ENCODE data around the gene CHPT1. TPM values are rescaled to one million over a fixed set of nuclear protein-coding genes. Genes with fewer than 3 reads are reported as not detected.
"Not testable (repeated sequence)": the region's sequence is repeated elsewhere in the genome, so short reads cannot be mapped to it uniquely, and the experiment has no call there.

CHPT1 gene
- 50.9 TPM for polyA plus RNA-seq

DNA sequence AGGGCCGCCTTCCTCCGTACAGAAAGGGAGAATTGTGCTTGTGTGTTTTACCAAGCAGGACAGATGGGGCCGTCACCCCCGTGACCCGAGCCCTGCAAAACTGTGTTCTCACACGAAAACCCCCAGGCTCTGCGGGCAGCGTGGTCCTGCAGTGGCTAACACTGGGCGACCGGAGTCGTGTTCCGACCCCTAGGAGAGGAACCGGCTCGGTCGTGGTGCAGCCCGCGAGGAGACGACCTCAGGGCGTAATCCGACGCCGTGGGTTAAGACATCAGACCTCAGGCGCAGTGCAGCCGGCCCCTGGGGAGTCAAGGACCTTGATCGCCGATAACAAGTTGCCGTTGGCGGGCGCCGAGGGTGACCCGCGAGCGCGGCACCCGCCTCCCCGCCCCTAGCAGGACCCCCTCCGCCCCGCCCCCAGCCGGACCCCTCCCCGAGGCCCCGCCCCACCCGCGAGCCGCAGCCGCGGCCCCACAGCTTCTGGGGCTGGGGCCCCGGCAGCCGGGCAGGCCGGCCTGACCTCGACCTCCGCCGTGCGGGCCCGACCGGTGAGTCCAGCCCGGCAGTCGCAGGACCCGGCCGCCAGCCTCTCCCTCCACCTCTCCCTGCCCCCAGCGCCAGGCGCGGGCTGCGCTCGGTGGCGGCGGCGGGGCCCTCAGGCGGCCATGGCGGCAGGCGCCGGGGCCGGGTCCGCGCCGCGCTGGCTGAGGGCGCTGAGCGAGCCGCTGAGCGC lies at the start of gene CHPT1:
Gene CHPT1, plus strand, starts transcription at position 444 of the 733 bp plus-strand sequence. Its CDS starts 222 bp downstream, at position 666.
- no peaks in the 10 kb centered on the region for H3K9me3 Mint-ChIP-seq
- peaks cover 2% of the 10 kb centered on the region for H3K36me3 Mint-ChIP-seq
- H3K4me3 Mint-ChIP-seq, result peak within 1 kb of the TSS; percentile 96 to 100 (median 98)
- H3K27me3 Mint-ChIP-seq, result no peaks in the 10 kb centered on the region
- H3K4me1 Mint-ChIP-seq, result peaks cover 43 to 49% (median 45%) of the 10 kb centered on the region in 3 donors
- H3K27ac Mint-ChIP-seq, result peak within 1 kb of the TSS; percentile 97 to 99 (median 99)

DNA sequence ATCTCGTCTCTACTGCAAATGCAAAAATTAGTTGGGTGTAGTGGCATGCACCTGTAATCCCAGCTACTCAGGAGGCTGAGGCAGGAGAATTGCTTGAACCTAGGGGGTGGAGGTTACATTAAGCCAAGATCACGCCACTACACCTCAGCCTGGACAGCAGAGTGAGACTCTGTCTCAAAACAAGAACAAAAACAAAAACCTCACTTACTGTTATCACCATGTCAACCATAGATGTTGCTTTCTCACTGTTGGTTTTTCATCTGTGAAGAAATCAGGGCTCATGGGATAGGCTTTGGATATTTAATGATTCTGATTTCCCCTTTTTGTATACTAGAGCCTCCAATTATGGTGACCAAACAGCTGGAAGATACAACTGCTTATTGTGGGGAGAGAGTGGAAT lies 49.7 kb upstream of the CHPT1 start:
- H3K36me3 Mint-ChIP-seq, result peaks cover 2% of the 10 kb centered on the region
- H3K4me1 Mint-ChIP-seq, result peaks cover 0 to 5% (median 4%) of the 10 kb centered on the region in 3 donors
- no peaks in the 10 kb centered on the region for H3K9me3 Mint-ChIP-seq
- peak overlapping the region in 1 of 4 donors; percentile 6 for H3K4me3 Mint-ChIP-seq
- no peak overlapping the region for H3K27ac Mint-ChIP-seq
- H3K27me3 Mint-ChIP-seq, result peaks cover 2% of the 10 kb centered on the region

DNA sequence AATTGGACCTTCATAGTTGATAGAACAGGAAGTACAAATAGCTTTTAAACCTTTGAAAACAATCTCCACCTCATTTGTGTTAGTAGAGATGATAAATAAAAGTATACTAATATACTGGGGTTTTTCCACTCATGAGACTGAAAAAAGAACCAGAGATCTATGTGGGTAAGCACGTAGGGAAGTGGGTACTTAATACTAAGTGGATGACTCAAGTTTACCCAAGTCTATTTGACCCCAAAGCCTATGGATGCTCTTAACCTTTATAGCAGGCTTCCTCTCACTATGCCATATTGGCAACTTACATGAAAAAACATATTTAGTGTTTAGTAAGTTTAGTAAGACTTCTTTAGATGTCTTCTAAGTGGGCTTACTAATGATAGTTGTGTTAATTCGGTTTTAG lies 49.2 kb upstream of the CHPT1 start:
- H3K4me1 Mint-ChIP-seq, result peaks cover 0 to 5% (median 4%) of the 10 kb centered on the region in 3 donors
- no peaks in the 10 kb centered on the region for H3K9me3 Mint-ChIP-seq
- H3K27ac Mint-ChIP-seq, result no peak overlapping the region
- H3K4me3 Mint-ChIP-seq, result peak overlapping the region in 1 of 4 donors; percentile 6
- H3K27me3 Mint-ChIP-seq, result peaks cover 4% of the 10 kb centered on the region
- peaks cover 2% of the 10 kb centered on the region for H3K36me3 Mint-ChIP-seq

DNA sequence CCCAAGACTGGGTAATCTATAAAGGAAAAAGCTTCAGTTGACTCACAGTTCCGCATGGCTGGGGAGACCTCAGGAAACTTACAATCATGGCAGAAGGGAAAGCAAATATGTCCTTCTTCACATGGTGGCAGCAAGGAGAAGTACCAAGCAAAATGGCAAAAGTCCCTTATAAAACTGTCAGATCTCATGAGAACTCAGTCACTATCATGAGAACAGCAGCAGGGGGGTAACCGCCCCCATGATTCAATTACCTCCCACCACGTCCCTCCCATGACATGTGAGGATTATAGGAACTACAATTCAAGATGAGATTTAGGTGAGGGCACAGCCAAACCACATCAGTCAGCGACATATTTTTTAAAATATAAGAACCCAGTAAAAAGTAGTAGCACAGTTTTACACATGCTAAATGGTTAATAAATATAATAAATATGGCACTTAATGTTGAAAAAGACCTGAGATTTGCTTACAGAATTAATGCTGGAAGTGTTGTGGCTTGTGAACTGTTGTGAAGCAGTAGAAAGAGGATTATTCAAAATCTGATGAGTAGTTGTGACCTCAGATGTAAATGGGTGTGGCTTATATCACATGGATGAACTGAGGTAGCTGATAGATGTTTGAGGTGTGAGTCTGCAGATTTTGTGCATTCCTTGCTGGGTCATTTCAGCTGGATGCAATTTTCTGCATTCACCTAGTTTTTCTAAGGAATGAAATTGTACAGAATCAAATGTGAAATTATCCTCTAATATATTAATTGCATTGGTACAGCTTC lies 46.9 kb upstream of the CHPT1 start:
- peaks cover 4% of the 10 kb centered on the region for H3K27me3 Mint-ChIP-seq
- no peak overlapping the region for H3K27ac Mint-ChIP-seq
- H3K9me3 Mint-ChIP-seq, result no peaks in the 10 kb centered on the region
- no peak overlapping the region for H3K4me3 Mint-ChIP-seq
- peaks cover 2 to 17% (median 12%) of the 10 kb centered on the region in 3 donors for H3K4me1 Mint-ChIP-seq
- H3K36me3 Mint-ChIP-seq, result no peaks in the 10 kb centered on the region

DNA sequence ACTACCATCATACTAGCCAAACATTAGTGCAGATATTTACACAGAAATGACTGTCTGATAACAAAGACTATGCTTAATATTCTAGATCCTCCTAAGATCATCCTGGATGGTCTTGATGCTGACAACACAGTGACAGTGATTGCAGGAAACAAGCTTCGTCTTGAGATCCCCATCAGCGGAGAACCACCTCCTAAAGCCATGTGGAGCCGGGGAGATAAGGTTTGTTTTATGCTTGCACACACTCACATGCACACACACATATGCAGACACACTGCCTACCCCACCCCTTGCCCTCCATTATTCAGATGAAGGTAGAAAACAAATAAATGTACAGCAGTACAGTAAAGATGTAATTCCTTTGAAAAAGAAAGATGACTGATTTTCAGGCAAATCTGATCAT lies 44.4 kb upstream of the CHPT1 start:
- Mint-ChIP-seq H3K9me3 (no peaks in the 10 kb centered on the region), H3K4me1 (peaks cover 2 to 18% (median 11%) of the 10 kb centered on the region in 3 donors), H3K27ac (no peak overlapping the region), H3K36me3 (no peaks in the 10 kb centered on the region), H3K4me3 (no peak overlapping the region), H3K27me3 (peaks cover 4% of the 10 kb centered on the region)

DNA sequence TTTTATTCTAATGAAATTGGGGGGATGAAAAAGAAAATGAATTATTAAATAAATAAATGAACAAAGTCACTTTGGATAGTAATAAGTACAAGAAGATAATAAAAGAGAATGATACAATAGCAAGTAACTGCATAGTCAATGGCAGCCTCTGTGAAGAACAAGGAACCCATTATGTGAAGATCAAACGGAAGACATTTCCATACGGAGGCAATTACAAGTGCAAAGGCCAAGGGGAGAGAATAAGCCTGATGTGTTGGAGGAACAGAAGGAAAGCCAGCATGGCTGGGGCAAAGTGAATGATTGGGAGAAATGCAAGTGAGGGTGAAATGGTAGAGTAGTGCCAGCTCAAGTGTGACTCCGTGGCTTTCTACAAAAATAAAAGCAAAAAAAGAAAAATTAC lies 43.9 kb upstream of the CHPT1 start:
- Mint-ChIP-seq H3K27me3 (peaks cover 4% of the 10 kb centered on the region), H3K4me1 (peaks cover 2 to 18% (median 11%) of the 10 kb centered on the region in 3 donors), H3K4me3 (peak overlapping the region in 1 of 4 donors; percentile 88), H3K36me3 (no peaks in the 10 kb centered on the region), H3K9me3 (no peaks in the 10 kb centered on the region), H3K27ac (no peak overlapping the region)

DNA sequence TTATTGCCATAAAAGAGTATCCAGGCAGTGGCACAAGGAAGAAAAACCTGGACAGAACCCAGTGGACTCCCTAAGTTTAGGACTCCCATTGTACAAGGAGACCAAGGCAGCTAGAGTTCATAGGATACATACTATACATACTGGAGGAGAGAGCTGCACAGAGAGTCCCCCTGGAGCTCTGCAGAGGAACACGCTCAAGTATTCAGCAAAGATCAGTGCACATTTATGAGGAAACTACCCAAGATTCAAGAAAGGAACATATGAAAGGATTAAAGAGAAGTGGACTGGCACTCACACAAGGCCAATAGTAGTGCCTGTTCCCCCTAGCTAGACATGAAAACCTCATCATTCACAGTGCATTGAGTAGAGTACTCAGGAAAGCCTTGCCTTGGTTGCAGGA lies 43.0 kb upstream of the CHPT1 start:
- Mint-ChIP-seq H3K36me3 (no peaks in the 10 kb centered on the region), H3K27me3 (peaks cover 4% of the 10 kb centered on the region), H3K4me1 (peaks cover 2 to 18% (median 11%) of the 10 kb centered on the region in 3 donors), H3K4me3 (peak overlapping the region in 1 of 4 donors; percentile 56), H3K27ac (no peak overlapping the region), H3K9me3 (no peaks in the 10 kb centered on the region)

DNA sequence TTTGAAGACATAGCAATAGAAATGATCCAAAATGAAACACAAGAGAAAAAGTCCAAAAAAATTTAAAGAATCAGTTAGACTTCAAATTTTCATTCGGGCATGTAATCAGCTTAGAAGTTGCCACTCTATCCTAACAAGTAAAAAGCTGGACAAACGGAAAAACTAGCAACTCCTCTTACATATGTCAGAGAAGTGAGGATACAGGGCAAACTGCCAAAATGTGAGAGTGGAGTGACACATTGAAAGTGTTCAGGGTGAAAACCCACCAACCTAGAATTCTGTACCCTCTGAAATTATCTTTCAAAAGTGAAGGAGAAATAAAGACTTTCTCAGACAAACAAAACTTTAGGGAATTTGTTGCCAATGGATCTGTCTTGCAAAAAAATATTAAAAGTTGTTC lies 42.0 kb upstream of the CHPT1 start:
- H3K27me3 Mint-ChIP-seq, result peaks cover 4% of the 10 kb centered on the region

DNA sequence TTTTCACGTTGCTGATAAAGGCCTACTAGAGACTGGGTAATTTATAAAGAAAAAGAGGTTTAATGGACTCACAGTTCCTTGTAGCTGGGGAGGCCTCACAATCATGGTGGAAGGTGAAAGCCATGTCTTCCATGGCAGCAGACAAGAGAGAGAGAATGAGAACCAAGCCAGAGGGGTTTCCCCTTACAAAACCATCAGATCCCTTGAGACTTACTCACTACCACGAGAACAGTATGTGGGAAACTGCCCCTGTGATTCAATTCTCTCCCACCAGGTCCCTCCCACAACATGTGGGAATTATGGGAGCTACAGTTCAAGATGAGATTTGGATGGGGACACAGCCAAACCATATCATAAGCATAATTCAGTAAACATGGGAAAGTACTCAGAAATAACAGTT lies 36.8 kb upstream of the CHPT1 start:
- H3K27ac Mint-ChIP-seq, result peak overlapping the region in 1 of 3 donors; percentile 34
- not testable (repeated sequence) for H3K4me3 Mint-ChIP-seq, H3K27me3 Mint-ChIP-seq, H3K36me3 Mint-ChIP-seq, H3K9me3 Mint-ChIP-seq
- peaks cover 2 to 13% (median 5%) of the 10 kb centered on the region in 3 donors for H3K4me1 Mint-ChIP-seq

More for the DNA sequence above, 42.0 kb upstream of the CHPT1 start:
- no peak overlapping the region for H3K27ac Mint-ChIP-seq
- no peaks in the 10 kb centered on the region for H3K36me3 Mint-ChIP-seq
- H3K9me3 Mint-ChIP-seq, result peaks cover 3 to 4% (median 4%) of the 10 kb centered on the region in 3 donors
- peaks cover 2 to 18% (median 11%) of the 10 kb centered on the region in 3 donors for H3K4me1 Mint-ChIP-seq
- no peak overlapping the region for H3K4me3 Mint-ChIP-seq

DNA sequence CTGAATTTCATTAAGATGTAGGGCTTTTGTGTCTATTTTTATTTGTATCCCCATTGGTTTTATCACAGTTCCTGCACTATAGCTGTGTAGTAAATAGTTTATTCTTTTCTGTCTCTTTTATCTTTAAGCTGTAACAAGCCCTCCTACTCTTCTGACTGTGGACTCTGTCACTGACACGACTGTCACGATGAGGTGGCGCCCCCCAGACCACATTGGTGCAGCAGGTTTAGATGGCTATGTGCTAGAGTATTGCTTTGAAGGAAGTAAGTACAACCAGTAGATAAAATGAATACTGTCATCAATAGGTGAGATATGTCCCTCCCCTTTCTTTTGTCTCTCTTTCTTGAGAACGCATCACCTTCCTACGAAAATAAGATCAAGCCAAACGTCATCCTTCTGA lies 34.1 kb upstream of the CHPT1 start:
- H3K27ac Mint-ChIP-seq, result no peak overlapping the region
- peaks cover 3 to 8% (median 7%) of the 10 kb centered on the region in 3 donors for H3K9me3 Mint-ChIP-seq
- H3K27me3 Mint-ChIP-seq, result peaks cover 7% of the 10 kb centered on the region
- H3K36me3 Mint-ChIP-seq, result no peaks in the 10 kb centered on the region
- H3K4me3 Mint-ChIP-seq, result no peak overlapping the region
- H3K4me1 Mint-ChIP-seq, result peaks cover 2 to 7% (median 3%) of the 10 kb centered on the region in 3 donors

DNA sequence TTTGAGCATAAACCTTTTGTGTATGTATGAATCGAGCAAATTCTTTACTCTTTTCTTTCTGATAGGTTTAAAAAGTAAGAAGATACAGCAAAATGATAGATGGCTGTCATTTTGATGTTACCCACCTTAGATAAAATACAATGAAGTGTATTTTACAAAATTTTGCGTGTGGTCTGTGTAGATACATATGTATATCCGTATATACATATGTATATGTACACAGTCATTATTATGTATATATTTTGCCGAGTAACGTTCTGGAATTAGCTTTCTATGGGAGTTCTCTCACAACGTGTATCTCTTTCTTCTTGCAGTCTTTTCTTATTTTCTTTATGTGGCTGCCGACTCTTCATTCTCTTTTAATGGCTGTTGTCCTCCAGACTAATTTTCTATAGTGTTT lies 32.4 kb upstream of the CHPT1 start:
- no peaks in the 10 kb centered on the region for H3K36me3 Mint-ChIP-seq
- peaks cover 7% of the 10 kb centered on the region for H3K27me3 Mint-ChIP-seq
- peaks cover 2 to 8% (median 4%) of the 10 kb centered on the region in 3 donors for H3K4me1 Mint-ChIP-seq
- H3K27ac Mint-ChIP-seq, result no peak overlapping the region
- H3K9me3 Mint-ChIP-seq, result peaks cover 2 to 8% (median 7%) of the 10 kb centered on the region in 3 donors
- no peak overlapping the region for H3K4me3 Mint-ChIP-seq

DNA sequence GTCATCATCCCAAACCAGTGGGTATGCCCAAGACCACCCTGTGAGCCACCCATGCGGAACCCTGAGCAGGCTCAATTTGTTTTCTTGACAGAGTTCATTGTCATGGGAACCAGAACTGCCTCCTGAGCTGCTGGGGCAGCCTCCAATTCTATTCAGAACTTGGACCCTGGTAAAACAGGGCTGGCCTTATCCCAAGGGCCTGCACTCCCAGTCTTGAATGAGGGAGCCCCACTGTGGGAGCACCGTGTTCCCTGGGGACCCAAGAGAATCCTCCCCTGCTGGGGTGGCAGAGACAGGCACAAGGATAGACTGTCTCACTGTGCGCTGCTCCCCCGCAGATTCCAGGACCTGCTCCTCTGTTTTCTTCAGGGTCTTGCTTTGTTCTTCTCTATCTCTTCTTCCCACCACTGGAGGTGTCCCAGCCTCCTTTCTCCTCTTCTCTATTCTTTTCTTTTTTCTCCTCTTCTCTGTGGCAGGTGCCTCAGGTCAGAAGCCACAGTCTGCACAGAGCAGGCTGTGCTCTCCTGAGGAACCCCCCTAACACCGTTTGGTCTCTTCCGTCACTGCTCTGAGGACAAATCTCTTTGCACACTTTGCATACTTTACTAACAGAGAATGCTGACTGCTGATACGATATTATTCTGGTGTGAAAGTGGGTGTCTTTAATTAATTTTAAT lies 31.2 kb upstream of the CHPT1 start:
- H3K9me3 Mint-ChIP-seq, result peaks cover 0 to 2% (median 0%) of the 10 kb centered on the region in 3 donors

DNA sequence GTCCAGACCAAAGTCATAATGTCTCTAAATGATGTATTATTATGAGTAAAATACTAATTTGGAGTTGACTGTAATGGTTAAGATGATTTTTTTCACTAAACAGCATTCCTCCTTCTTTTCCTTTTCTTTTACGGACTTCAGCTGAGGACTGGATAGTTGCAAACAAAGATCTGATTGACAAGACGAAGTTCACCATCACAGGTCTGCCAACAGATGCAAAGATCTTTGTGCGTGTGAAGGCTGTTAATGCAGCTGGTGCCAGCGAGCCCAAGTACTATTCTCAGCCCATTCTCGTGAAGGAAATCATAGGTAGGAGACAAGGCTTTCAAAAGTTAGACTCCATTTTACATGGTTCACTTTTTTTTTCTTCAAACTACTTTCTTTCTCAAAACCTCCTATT lies 29.8 kb upstream of the CHPT1 start:
- peaks cover 7% of the 10 kb centered on the region for H3K27me3 Mint-ChIP-seq
- peaks cover 0 to 2% (median 0%) of the 10 kb centered on the region in 3 donors for H3K9me3 Mint-ChIP-seq
- H3K36me3 Mint-ChIP-seq, result peaks cover 2% of the 10 kb centered on the region
- peaks cover 11 to 20% (median 15%) of the 10 kb centered on the region in 3 donors for H3K4me1 Mint-ChIP-seq
- no peak overlapping the region for H3K27ac Mint-ChIP-seq
- no peak overlapping the region for H3K4me3 Mint-ChIP-seq

More for the DNA sequence above, 31.2 kb upstream of the CHPT1 start:
- Mint-ChIP-seq H3K27ac (peak overlapping the region in 1 of 3 donors; percentile 59), H3K4me3 (peak overlapping the region in 1 of 4 donors; percentile 65), H3K27me3 (peaks cover 7% of the 10 kb centered on the region), H3K36me3 (peaks cover under 1% of the 10 kb centered on the region), H3K4me1 (peaks cover 6 to 10% (median 7%) of the 10 kb centered on the region in 3 donors)

DNA sequence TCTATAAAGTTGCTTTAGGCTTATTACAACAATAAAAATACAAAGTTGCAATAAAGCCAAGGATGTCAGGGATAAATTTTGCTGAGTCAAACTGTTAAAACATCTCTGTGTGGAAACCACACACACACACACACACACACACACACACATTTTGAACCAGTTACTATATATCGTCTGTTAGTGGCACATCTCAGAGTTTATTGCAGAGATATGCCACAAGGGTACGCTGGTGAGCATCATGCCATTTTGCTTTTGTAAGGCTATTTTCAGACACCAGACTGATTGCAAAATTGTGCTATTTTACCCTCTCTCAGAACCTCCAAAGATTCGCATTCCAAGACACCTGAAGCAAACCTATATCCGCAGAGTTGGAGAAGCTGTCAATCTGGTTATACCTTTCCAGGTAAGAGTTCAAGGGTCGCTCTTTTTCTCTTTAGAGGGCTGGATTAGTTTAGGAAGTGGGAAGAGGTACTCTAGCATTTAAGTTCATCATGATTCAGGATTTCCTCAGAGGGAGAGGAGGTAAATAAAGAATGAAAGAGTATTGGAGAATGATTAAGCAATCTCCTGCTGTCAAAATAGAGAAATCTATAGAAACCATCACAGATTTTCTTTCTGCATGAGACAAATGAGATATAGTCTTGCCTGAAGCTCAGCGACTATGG lies 27.3 kb upstream of the CHPT1 start:
- Mint-ChIP-seq H3K36me3 (peaks cover 2% of the 10 kb centered on the region), H3K27ac (peak overlapping the region in 2 of 3 donors; percentile 25 to 69), H3K4me3 (peak overlapping the region in 1 of 4 donors; percentile 1)

More for the DNA sequence above, 27.3 kb upstream of the CHPT1 start:
- H3K27me3 Mint-ChIP-seq, result peaks cover 7% of the 10 kb centered on the region
- H3K4me1 Mint-ChIP-seq, result peaks cover 11 to 20% (median 15%) of the 10 kb centered on the region in 3 donors
- peaks cover 0 to 2% (median 0%) of the 10 kb centered on the region in 3 donors for H3K9me3 Mint-ChIP-seq
